Measurements from ENCODE around the gene STT3B.
"Not testable (repeated sequence)": the region's sequence is repeated elsewhere in the genome, so short reads cannot be mapped to it uniquely, and the experiment has no call there.

Gene STT3B

DNA sequence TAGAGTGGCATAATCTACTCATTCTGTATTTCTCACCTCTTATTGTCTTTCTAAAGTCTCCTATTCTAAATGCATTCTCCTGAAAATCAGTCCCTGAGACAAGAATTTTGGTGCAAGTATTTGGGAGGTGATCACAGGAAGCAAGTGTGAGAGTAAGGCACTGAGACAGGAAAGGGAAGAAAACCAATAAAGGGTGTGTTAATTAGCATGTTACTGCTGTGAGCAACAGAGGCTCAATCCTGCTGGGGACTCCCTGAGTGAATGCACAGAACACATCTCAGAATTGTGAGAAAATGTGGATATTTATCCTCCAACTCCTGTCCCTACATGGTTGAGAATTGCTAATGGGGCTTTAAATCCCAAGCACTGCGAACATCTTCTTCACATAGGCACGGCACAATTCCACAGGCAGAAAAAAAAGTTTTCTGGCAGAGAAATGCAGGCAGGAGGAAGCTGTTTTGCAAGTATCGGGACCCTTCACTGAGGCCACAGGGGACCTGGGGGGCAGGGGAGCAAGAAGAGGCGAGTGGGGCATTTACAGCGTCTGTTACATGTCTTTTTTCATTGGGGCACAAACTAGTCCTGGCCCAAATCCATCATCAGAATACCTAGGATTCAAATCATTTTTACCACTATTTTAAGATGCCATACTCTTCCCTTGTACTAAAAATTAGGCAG is 27.2 kb upstream of the STT3B start:
- no peak for DNase-seq (ENCODE audit: low spot score)
- no peak for TF ChIP-seq CTCF (IDR thresholded peaks at IDR 0.05; ENCODE audit: extremely low read depth, missing control alignments)

- not testable (repeated sequence) for DNase-seq (ENCODE audit: low spot score)
Observed at GRCh38 chr3:31506515-31506914, 26.2 kb upstream of the STT3B start.

DNA sequence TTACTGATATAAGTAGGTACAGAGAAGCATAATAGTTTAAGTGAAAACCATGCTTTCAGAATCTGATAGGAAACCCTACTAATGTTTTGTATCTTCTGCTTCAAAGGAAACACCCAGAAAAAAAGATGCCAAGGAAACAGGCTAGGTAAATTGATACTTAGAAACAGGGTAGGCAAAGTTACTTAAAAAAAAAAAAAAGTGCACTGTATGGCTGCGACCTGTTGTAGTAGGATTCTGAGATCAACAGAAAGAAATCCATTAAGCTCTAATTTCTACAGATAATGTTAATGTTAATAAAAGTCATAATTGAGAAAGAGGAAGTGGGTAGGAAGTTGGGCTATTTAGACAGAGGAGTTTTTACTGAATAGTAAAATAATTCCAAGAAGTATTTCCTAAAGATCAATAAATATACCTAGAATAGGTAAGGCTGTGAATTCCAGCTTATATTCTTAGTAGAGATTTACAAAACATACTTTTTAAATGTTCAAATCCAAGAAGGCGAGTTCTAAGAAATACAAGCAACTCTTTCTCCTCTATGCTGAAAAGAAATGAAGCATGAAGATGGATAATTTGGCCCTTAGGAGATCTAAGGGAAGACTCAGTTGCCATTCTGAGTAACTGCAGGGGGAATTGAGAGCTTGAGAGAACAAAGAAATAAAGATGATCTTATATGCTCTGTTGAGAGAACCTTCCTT is 24.1 kb upstream of the STT3B start:
- no peak for TF ChIP-seq CTCF (IDR thresholded peaks at IDR 0.05; ENCODE audit: extremely low read depth, missing control alignments)
- no peak for DNase-seq (ENCODE audit: low spot score)

DNA sequence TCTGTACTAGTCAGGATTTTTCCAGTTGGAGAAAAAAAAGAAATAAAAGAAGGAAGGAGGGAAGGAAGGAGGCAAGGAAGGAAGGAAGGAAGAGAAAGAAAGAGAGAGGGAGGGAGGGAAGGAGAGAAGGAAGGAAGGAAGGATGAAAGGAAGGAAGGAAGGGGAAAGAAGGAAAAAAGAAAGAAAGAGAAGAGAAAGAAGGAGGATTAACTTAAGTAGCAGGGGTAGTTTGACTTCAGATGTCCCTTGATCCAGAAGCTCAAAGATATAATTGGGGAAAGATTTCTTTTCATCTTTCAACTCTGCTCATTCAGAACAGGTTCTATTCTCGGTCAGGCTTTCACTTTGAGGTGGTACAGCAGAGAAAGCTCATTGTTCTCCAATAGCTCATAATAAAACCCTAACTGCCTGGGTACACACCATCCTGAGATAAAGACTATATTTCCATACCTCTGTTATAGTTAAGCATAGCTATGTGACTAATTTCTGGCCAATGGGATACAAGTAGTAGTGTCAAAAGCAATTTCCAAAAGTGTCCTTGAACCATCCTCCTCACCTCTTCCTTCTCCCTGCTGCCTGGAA is 23.5 kb upstream of the STT3B start:
- TF ChIP-seq CTCF (IDR thresholded peaks at IDR 0.05; ENCODE audit: extremely low read depth, missing control alignments) = no peak
- no peak for DNase-seq (ENCODE audit: low spot score)

DNA sequence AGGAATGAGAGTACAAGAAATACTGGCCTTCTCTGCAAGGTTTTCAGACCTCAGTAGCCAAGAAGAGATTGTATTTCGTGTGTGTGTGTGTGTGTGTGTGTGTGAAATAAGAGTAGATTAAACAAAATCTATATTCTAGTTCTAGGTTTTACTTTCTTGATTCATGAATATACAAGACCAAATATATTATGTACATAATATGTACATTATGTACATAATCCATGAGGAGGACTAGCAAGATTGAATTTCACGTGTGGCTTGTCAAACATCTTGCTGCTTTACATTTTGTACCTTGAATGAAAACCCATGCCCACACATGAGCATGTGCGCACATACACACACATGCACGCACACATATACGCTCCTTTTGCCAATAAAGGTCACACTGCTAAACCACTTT is 18.2 kb upstream of the STT3B start:
- DNase-seq (ENCODE audit: low spot score) = no peak
- no peak for TF ChIP-seq CTCF (IDR thresholded peaks at IDR 0.05; ENCODE audit: extremely low read depth, missing control alignments)

- DNase-seq (ENCODE audit: low spot score) = no peak
- no peak for TF ChIP-seq CTCF (IDR thresholded peaks at IDR 0.05; ENCODE audit: extremely low read depth, missing control alignments)
Observed at GRCh38 chr3:31515486-31516284, 17.0 kb upstream of the STT3B start.

DNA sequence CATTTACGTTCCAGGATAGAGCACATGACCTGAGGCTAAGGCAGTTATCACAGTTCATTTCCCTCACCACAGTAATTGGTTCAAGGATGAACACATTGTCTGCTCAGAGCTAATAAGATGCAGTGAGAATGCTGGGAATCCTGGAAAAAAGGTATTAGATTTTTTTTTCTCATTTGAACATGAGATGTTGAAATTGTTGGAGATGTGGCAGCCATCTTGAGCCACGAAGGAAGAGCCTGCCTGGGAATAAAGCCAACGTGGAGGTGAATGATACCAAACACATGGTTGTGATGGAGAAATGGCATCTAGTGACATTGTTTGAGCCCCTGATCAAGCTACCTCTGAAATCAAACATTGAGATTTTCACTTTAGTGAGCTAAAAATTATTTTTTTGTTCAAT is 16.0 kb upstream of the STT3B start:
- DNase-seq (ENCODE audit: low spot score) = no peak
- no peak for TF ChIP-seq CTCF (IDR thresholded peaks at IDR 0.05; ENCODE audit: extremely low read depth, missing control alignments)
